Measurements from ENCODE around the gene FOXF2. TPM values are rescaled to one million over a fixed set of nuclear protein-coding genes. Genes with fewer than 3 reads are reported as not detected.
"Not testable (repeated sequence)": the region's sequence is repeated elsewhere in the genome, so short reads cannot be mapped to it uniquely, and the experiment has no call there.

Gene FOXF2
- 2.3 and 4.4 TPM in 2 replicates for total RNA-seq (2012; rRNA removed)

GRCh38 chr6:1389369-1390132 lies at the start of gene FOXF2:
TSS of gene FOXF2 (plus strand) at chr6:1389576. CDS start at chr6:1389948, 372 bp downstream.
- peaks cover 91% of the 10 kb centered on the region for H3K27me3 ChIP-seq (ENCODE audit: control insufficient read depth, insufficient read depth, low read length)

GRCh38 chr6:1346101-1346500 lies 43.3 kb upstream of the FOXF2 start:
- no peak overlapping the region for H3K4me2 ChIP-seq (ENCODE audit: low read length)
- H3K9ac ChIP-seq (ENCODE audit: low read depth, low read length): no peak overlapping the region
- no peaks in the 10 kb centered on the region for H3K9me3 ChIP-seq (replicated peaks; ENCODE audit: low read length)
- H3K4me1 ChIP-seq (ENCODE audit: control insufficient read depth, insufficient read depth, low read length): no peaks in the 10 kb centered on the region
- peaks cover 6% of the 10 kb centered on the region for H3K27me3 ChIP-seq (ENCODE audit: control insufficient read depth, insufficient read depth, low read length)
- no peak overlapping the region for H3K4me3 ChIP-seq (ENCODE audit: low read length)
- no peaks in the 10 kb centered on the region for H3K36me3 ChIP-seq (ENCODE audit: insufficient read depth, low read length)

More at GRCh38 chr6:1389369-1390132, at the start of gene FOXF2:
- Histone ChIP-seq H3K4me3 (ENCODE audit: low read length) (peak within 1 kb of the TSS; percentile 63), H3K9ac (ENCODE audit: low read depth, low read length) (no peak within 1 kb of the TSS), H3K4me2 (ENCODE audit: low read length) (peak within 1 kb of the TSS; percentile 82), H3K9me3 (replicated peaks; ENCODE audit: low read length) (no peaks in the 10 kb centered on the region), H3K36me3 (ENCODE audit: insufficient read depth, low read length) (no peaks in the 10 kb centered on the region), H3K4me1 (ENCODE audit: control insufficient read depth, insufficient read depth, low read length) (peaks cover 9% of the 10 kb centered on the region)

- H3K4me3 ChIP-seq (ENCODE audit: low read length): no peak overlapping the region
- peaks cover 3% of the 10 kb centered on the region for H3K27me3 ChIP-seq (ENCODE audit: control insufficient read depth, insufficient read depth, low read length)
- no peaks in the 10 kb centered on the region for H3K9me3 ChIP-seq (replicated peaks; ENCODE audit: low read length)
- H3K36me3 ChIP-seq (ENCODE audit: insufficient read depth, low read length): no peaks in the 10 kb centered on the region
- no peaks in the 10 kb centered on the region for H3K4me1 ChIP-seq (ENCODE audit: control insufficient read depth, insufficient read depth, low read length)
- H3K4me2 ChIP-seq (ENCODE audit: low read length): no peak overlapping the region
- H3K9ac ChIP-seq (ENCODE audit: low read depth, low read length): no peak overlapping the region
Measured at GRCh38 chr6:1346558-1347091, 42.8 kb upstream of the FOXF2 start.

DNA sequence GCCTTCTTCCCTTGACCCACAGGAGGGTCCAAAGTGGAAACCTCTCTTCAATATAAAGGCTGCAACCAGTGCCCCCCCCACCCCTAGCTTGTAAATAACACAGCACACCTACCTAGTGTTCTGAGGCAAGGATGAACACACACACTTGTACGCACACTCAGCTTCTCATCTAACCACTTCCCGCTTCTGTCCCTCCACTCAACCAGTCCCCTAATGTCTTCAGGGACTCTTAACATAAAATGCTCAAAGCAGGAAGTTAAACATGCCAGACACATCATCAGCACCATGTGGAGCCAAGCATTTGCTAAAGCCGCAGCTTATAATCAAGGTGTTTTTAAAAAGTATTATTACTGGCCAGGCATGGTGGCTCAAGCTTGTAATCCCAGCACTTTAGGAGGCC lies 42.2 kb upstream of the FOXF2 start:
- H3K9me3 ChIP-seq (replicated peaks; ENCODE audit: low read length): no peaks in the 10 kb centered on the region
- no peak overlapping the region for H3K4me3 ChIP-seq (ENCODE audit: low read length)
- H3K9ac ChIP-seq (ENCODE audit: low read depth, low read length): no peak overlapping the region
- H3K4me2 ChIP-seq (ENCODE audit: low read length): no peak overlapping the region
- H3K4me1 ChIP-seq (ENCODE audit: control insufficient read depth, insufficient read depth, low read length): no peaks in the 10 kb centered on the region
- H3K27me3 ChIP-seq (ENCODE audit: control insufficient read depth, insufficient read depth, low read length): peaks cover 3% of the 10 kb centered on the region
- no peaks in the 10 kb centered on the region for H3K36me3 ChIP-seq (ENCODE audit: insufficient read depth, low read length)

DNA sequence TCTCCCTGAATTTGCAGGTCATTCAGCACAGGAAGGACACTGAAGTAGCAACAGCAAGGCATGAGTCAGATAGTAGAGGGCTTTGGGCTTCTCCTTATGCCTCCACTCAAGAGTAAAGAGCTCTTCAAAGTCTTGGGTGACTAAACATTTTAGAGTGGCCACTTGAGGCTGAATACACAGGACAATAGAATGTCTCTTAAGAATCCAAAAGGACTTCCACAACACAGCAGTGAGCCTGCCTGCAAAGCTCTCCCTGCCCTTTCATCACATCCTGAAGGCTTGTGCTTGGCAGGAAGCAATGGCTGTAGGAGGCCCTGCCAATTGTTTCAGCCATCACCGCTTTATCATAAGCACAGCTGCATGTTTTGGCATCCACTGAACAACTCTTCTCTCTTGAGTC lies 40.7 kb upstream of the FOXF2 start:
- Histone ChIP-seq H3K4me3 (ENCODE audit: low read length) (no peak overlapping the region), H3K9ac (ENCODE audit: low read depth, low read length) (no peak overlapping the region), H3K36me3 (ENCODE audit: insufficient read depth, low read length) (no peaks in the 10 kb centered on the region), H3K4me1 (ENCODE audit: control insufficient read depth, insufficient read depth, low read length) (no peaks in the 10 kb centered on the region), H3K9me3 (replicated peaks; ENCODE audit: low read length) (no peaks in the 10 kb centered on the region), H3K4me2 (ENCODE audit: low read length) (no peak overlapping the region), H3K27me3 (ENCODE audit: control insufficient read depth, insufficient read depth, low read length) (peaks cover 3% of the 10 kb centered on the region)

DNA sequence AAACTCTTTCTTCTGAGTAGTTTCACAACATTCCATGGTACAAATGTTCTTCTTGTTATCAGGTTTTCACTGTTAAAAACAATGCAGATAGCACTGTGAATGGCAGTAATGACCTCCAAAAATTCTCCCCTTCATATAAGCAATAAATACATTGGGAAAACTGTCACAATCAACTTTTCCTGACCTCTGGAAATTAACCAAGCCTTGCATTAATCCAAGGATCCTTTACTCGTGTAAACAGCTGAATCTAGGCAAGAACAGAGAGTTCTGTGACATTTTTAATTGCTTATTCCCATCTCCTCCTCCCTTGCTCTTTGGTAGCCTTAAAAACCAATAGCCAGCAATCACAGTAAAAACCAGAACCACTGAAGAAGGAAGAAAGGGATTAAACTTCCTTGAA lies 39.7 kb upstream of the FOXF2 start:
- Histone ChIP-seq H3K4me2 (ENCODE audit: low read length) (no peak overlapping the region), H3K9ac (ENCODE audit: low read depth, low read length) (no peak overlapping the region), H3K27me3 (ENCODE audit: control insufficient read depth, insufficient read depth, low read length) (peaks cover 3% of the 10 kb centered on the region), H3K36me3 (ENCODE audit: insufficient read depth, low read length) (no peaks in the 10 kb centered on the region), H3K4me3 (ENCODE audit: low read length) (no peak overlapping the region), H3K9me3 (replicated peaks; ENCODE audit: low read length) (no peaks in the 10 kb centered on the region), H3K4me1 (ENCODE audit: control insufficient read depth, insufficient read depth, low read length) (no peaks in the 10 kb centered on the region)

DNA sequence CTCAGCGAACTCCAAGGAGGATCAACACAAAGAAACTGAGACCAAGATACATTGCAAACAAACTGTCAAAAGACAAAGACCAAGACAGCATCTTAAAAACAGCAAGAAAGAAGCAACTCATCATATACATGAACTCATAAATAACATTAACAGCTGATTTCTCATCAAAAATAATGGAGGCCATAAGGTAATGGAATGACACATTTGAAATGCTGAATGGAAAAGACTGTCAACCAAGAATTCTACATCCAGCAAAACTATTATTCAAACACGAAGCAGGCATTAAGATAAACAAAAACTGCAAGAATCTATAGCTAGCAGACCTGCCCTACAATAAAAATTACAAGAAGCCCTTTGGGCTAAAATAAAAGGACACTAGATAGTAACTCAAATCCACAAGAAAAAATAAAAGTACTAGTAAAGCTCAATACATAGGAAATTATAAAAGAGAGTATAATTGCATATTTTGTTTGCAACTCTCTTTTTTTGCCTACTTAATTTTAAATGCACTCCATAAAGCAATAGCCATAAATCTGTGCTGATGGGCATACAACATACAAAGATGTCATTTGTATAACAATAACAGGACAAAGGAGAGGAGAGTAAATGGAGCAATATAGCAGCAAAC lies 37.9 kb upstream of the FOXF2 start:
- H3K9me3 ChIP-seq (replicated peaks; ENCODE audit: low read length): no peaks in the 10 kb centered on the region
- H3K4me1 ChIP-seq (ENCODE audit: control insufficient read depth, insufficient read depth, low read length): no peaks in the 10 kb centered on the region
- no peaks in the 10 kb centered on the region for H3K36me3 ChIP-seq (ENCODE audit: insufficient read depth, low read length)
- H3K9ac ChIP-seq (ENCODE audit: low read depth, low read length): no peak overlapping the region
- H3K4me2 ChIP-seq (ENCODE audit: low read length): no peak overlapping the region
- H3K4me3 ChIP-seq (ENCODE audit: low read length): no peak overlapping the region
- H3K27me3 ChIP-seq (ENCODE audit: control insufficient read depth, insufficient read depth, low read length): peaks cover 3% of the 10 kb centered on the region

GRCh38 chr6:1355068-1355467 lies 34.3 kb upstream of the FOXF2 start:
- H3K9ac ChIP-seq (ENCODE audit: low read depth, low read length); H3K36me3 ChIP-seq (ENCODE audit: insufficient read depth, low read length); H3K4me1 ChIP-seq (ENCODE audit: control insufficient read depth, insufficient read depth, low read length); H3K4me2 ChIP-seq (ENCODE audit: low read length); H3K9me3 ChIP-seq (replicated peaks; ENCODE audit: low read length); H3K4me3 ChIP-seq (ENCODE audit: low read length); H3K27me3 ChIP-seq (ENCODE audit: control insufficient read depth, insufficient read depth, low read length): not testable (repeated sequence)

DNA sequence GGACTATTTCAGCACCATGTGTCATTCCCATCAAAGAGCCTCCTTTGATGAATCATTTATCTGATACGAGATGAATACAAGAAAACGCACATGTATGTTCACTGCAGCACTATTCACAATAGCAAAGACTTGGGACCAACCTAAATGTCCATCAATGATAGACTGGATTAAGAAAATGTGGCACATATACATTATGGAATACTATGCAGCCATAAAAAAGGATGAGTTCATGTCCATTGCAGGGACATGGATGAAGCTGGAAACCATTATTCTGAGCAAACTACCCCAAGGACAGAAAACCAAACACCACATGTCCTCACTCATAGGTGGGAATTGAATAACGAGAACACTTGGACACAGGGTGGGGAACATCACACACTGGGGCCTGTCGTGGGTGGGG lies 27.7 kb upstream of the FOXF2 start:
- H3K9ac ChIP-seq (ENCODE audit: low read depth, low read length); H3K4me3 ChIP-seq (ENCODE audit: low read length); H3K36me3 ChIP-seq (ENCODE audit: insufficient read depth, low read length); H3K9me3 ChIP-seq (replicated peaks; ENCODE audit: low read length); H3K4me2 ChIP-seq (ENCODE audit: low read length); H3K4me1 ChIP-seq (ENCODE audit: control insufficient read depth, insufficient read depth, low read length): not testable (repeated sequence)
- peaks cover 25% of the 10 kb centered on the region for H3K27me3 ChIP-seq (ENCODE audit: control insufficient read depth, insufficient read depth, low read length)

GRCh38 chr6:1362643-1363042 lies 26.7 kb upstream of the FOXF2 start:
- Histone ChIP-seq H3K4me3 (ENCODE audit: low read length) (no peak overlapping the region), H3K36me3 (ENCODE audit: insufficient read depth, low read length) (no peaks in the 10 kb centered on the region), H3K4me2 (ENCODE audit: low read length) (no peak overlapping the region), H3K4me1 (ENCODE audit: control insufficient read depth, insufficient read depth, low read length) (no peaks in the 10 kb centered on the region), H3K27me3 (ENCODE audit: control insufficient read depth, insufficient read depth, low read length) (peaks cover 25% of the 10 kb centered on the region), H3K9ac (ENCODE audit: low read depth, low read length) (no peak overlapping the region), H3K9me3 (replicated peaks; ENCODE audit: low read length) (no peaks in the 10 kb centered on the region)

GRCh38 chr6:1363298-1363697 lies 26.1 kb upstream of the FOXF2 start:
- H3K4me3 ChIP-seq (ENCODE audit: low read length): no peak overlapping the region
- no peak overlapping the region for H3K9ac ChIP-seq (ENCODE audit: low read depth, low read length)
- H3K36me3 ChIP-seq (ENCODE audit: insufficient read depth, low read length): no peaks in the 10 kb centered on the region
- no peak overlapping the region for H3K4me2 ChIP-seq (ENCODE audit: low read length)
- no peaks in the 10 kb centered on the region for H3K9me3 ChIP-seq (replicated peaks; ENCODE audit: low read length)
- H3K27me3 ChIP-seq (ENCODE audit: control insufficient read depth, insufficient read depth, low read length): peaks cover 25% of the 10 kb centered on the region
- H3K4me1 ChIP-seq (ENCODE audit: control insufficient read depth, insufficient read depth, low read length): no peaks in the 10 kb centered on the region

Data from skeletal muscle satellite cell (primary cell).